NCI-H82 treated with DMSO at 0.1 percent for 48 hours (cell line): ENCODE data around the gene PPIP5K2.
"Not testable (repeated sequence)": the region's sequence is repeated elsewhere in the genome, so short reads cannot be mapped to it uniquely, and the experiment has no call there.

Source experiments
- DNase-seq: peaks from one replicate; lab custom pipeline; 2025; ENCODE audit not compliant: unreplicated experiment; lab: John Stamatoyannopoulos, UW

PPIP5K2 gene

GRCh38 chr5:103205991-103206700 lies 86.0 kb downstream of the PPIP5K2 start:
- DNase-seq: no peak

DNA sequence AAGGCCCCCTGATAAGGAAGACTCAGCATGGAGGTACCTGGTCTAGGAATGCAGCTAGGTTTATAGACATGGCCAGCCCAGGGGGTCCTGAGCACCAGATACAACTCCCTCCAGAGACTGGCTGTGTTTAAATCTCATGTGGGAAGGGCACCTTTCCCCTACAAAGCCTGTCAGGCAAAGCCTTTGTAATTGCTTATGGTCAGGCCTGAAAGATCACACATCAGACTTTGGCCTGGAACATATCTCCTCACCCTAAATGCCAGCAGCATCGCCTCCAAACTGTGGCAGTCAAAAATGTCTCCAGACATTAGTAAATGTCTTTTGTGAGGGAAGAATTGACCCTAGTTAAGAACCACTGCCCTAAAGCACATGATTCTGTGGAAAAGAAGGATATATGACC lies 86.9 kb downstream of the PPIP5K2 start:
- no peak for DNase-seq

GRCh38 chr5:103207653-103208052 lies 87.6 kb downstream of the PPIP5K2 start:
- no peak for DNase-seq

DNA sequence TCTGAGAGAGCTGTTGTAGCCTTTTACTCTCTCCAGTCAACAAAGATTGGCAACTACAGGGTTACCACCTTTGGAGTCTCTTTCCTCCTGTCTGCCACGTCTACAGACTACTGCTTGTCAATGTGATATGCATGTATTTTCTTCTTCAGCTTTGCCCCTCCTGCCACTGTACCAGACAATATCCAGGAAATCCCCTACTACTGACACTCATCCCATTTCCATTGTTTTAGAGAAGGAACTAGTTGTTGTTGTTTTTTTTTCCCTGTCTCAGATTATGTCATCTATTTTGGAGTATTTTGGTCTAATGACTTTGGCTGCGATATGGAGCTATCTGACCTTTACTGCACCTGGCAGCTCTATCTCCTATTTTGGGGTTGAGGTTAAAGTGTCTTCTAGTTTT lies 88.4 kb downstream of the PPIP5K2 start:
- DNase-seq: no peak

- no peak for DNase-seq
These were observed 89.0 kb downstream of the PPIP5K2 start for GRCh38 chr5:103209065-103209464.

DNA sequence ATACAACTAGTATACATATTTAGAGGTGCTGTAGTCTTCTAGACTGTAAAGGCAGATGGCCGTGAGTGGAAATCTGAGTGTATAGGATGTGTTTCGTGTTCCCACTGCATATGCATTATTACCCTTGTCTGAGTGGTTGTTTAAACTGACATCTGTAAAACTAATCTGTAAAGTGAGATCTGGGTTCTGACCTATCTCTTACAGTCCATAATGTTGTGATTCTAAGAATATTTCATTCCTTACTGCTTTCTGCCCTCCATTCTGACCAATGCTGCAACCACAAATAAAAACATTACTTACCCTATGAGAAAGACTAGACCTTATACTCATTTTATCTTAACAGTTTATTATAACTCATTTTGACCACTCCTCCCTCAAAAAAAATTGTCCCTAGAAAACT lies 90.9 kb downstream of the PPIP5K2 start:
- DNase-seq: no peak

GRCh38 chr5:103211576-103212561 lies 91.8 kb downstream of the PPIP5K2 start:
- DNase-seq: no peak

GRCh38 chr5:103216137-103216536 lies 96.0 kb downstream of the PPIP5K2 start:
- DNase-seq: no peak

- no peak for DNase-seq
These were observed 96.6 kb downstream of the PPIP5K2 start for GRCh38 chr5:103216697-103217096.

DNA sequence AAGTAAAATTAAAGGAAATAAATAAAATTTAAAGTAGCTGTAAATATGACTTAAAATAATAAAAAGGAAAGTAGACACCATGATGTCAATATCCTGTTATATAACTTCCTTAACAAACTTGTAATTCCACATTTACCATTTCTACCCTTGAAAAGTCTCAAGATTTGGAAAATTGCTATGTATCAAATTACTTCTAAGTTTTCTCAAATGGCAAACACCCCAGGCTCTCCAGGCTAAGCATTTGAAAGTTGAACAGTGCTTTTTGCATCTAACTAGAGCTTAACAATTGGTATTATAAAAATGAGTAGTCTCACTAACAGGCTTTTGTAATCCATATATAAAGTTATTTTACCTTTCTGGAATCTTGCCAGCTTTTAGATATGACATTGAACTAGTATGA lies 97.0 kb downstream of the PPIP5K2 start:
- no peak for DNase-seq

GRCh38 chr5:103218164-103218563 lies 98.1 kb downstream of the PPIP5K2 start:
- DNase-seq: no peak

GRCh38 chr5:103219074-103219473 lies 99.0 kb downstream of the PPIP5K2 start:
- DNase-seq: not testable (repeated sequence)

GRCh38 chr5:103223031-103223955 lies 103.2 kb downstream of the PPIP5K2 start:
- DNase-seq: no peak

DNA sequence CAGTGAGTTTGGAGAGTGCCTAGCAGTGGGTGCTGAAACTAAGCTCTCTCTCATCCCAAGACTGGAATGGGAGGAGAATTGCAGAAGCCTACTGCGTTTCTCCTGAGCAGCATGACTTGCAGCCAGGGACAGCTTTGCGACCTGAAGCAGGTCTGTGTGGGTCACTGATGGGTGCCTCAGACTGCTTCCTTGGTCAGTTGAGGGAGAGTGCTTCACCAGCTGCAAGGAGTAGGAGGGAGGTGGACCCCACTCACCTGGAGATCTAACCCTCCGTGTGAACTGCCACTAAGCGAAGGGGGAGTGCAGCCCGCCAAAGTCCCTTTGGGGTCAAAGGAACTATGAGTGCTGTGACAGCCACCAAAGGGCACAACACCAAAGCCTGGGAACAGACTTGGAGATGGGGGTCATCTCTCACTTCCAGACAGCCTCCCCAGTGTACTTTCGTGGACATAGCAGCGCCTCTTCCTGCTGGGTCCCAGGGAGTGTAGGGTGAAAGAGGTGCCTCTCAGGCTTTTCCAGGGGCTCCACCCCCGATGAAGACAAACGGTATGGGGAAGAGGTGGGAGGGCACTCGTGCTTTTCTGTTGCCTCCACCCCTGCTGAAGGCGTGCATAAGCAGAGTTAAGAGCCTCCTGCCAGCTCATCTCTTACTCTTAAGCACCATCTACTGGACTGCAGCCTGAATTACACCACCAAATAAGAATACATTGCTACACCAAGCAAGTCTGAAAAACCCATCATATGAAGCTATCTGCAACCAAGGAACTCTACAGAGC lies 104.2 kb downstream of the PPIP5K2 start:
- DNase-seq: no peak

- DNase-seq: no peak
These were observed 104.8 kb downstream of the PPIP5K2 start for GRCh38 chr5:103224894-103225246.

DNA sequence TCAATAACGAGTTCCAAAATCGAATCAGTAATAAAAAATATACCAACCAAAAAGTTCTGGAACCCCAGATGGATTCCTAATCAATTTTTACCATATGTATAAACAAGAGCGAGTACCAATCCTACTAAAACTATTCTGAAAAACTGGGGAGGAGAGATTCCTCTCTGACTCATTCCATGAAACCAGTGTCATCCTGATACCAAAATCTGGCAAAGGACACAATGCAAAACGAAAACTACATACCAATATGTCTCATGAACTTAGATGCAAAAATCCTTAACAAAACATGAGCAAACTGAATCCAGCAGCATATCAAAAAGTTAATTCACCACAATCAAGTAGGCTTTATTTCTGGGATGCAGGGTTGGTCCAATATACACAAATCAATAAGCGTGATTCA lies 108.0 kb downstream of the PPIP5K2 start:
- no peak for DNase-seq

- DNase-seq: no peak
These were observed 108.5 kb downstream of the PPIP5K2 start for GRCh38 chr5:103228588-103228987.

DNA sequence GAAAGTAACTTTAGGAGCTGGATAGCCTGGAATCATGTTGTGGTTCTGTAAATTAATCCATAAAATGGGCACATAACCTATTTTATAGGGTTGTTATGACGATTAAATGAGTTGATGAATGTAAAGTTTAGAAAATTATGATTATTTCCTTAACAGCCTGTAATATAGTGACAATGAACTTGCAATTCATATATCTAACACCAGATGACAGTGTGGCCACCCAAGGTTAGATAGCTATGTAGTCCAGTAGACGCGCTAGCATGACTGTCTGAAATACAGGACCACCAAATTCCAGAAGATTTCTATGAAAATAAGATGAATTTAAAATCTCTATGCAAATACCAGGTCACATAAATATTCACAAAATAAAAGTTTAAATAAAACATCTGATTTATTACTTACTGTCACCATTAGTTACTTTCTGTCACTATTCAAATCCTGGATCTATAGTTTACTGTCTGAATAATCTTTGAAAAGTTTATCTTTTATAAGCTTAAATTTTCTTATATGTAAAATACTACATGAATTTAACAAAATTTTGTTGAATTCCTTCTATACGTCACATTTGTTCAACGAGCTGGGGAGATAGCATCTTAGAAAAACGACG lies 112.4 kb downstream of the PPIP5K2 start:
- no peak for DNase-seq

GRCh38 chr5:103234239-103234975 lies 114.3 kb downstream of the PPIP5K2 start:
- no peak for DNase-seq
